Medulla oblongata (tissue), 1 donor: Measurements from ENCODE around the gene IQUB.
A peak's percentile ranks its signal among the peaks of the same experiment; 100 is the strongest.
"Not testable (repeated sequence)": the region's sequence is repeated elsewhere in the genome, so short reads cannot be mapped to it uniquely, and the experiment has no call there.

ENCODE experiments used
- DNase-seq: peaks from one replicate; pipeline ENCODE4 v3.0.0-alpha.2; 2015; ENCODE audit errors: extremely low spot score

The IQUB gene

DNA sequence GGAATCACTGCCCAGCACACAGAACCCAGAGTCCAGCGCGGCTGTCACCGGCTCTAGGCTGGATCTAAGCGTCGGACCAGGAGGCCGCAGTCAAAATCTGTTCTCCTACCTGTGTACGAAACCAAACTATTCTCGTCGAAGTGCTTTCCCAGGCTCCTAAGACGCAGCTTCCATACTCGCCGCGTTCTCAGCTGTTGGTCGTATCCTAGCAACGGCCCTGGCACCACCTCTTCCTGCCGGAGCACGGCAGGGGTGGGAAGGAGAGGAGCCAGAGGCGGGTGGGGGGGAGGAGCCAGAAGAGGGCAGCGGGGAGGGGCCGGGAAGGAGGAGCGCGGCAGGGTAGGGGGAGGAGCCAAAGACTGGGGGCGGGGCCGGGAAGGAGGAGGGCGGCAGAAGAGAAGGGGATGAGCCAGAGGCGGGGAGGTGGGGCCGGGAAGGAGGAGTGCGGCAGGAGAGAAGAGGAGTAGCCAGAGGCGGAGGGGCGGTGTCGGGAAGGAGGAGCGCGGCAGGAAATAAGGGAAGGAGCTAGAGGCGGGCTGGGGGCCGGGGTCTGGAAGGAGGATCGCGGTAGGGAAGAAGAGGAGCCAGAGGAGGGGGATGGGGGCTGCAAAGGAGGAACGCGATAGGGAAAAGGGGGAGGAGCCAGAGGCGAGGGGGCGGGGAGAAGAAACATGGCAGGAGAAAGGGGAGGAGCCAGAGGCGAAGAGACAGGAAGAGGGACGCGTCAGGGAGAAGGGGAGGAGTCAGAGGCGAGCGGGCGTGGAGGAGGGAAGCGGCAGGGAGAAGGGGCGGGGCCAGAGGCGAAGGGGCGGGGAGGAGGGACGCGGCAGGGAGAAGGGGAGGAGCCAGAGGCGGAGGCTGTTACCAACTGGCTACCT lies at the start of gene IQUB:
TSS of gene IQUB (minus strand) at position 213 of the 878 bp plus-strand sequence. CDS start 22,255 bp downstream, outside the sequence.
- peak; percentile 99 for DNase-seq

DNA sequence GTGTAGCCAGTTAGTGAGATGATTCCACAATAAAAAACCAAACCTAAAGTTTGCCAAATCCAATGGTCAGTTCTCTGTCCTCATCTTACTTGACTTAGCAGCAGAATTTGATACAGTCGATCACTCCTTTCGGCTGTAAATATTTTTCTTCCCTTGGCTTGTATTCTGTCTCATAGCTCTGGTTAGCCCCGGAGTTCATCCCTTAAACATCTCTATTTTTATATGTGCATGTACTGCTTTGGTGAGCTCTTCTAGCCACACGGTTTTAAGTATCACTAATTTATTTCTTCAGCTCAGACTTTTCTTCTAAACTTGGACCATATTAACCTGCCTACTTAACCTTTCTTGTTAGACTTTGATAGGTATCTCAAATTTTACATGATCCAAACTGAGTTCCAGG lies 49.4 kb upstream of the IQUB start:
- DNase-seq: no peak

DNA sequence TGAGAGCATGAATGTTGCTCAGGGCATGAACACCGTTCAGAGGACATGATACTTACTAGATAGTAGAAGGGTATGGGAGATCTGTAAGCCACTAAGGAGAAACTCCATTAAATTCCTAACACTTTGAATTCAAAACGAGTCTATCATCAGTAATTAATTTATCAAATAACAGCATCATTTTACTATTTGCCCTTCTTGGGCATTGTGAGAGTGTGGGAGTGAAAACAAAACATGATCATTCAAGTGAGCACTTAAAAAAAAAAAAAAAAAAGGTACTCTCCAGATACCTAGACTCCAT lies 46.7 kb upstream of the IQUB start:
- no peak for DNase-seq

GRCh38 chr7:123580406-123581161 lies 46.2 kb upstream of the IQUB start:
- peak; percentile 29 for DNase-seq

GRCh38 chr7:123579416-123579815 lies 45.0 kb upstream of the IQUB start:
- DNase-seq: no peak

DNA sequence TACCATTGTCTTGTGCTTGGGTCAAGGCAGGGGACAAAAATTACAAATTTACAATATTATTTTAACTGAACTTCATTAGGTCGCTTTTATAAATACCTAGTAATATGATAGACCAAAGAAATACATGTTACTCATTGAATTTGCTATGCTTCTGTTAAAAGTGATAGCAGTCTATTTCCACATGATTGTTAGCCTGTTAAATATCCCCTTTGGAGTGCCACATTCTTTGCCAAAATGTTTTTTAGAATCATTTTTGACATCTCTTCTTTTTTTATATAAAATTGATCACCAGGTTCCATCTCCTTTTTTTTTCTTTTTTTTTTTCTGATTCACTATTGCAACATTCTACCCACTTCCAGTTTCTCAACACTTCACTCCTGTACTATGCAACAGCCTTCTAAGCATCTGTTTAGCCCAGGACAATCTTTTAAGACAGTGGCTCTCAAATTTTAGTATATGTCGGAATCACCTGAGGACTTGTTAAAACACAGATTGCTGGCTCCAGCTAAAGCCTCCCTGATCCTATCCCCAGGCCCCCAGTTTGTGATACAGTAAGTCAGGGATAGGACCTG lies 39.6 kb upstream of the IQUB start:
- DNase-seq: no peak

GRCh38 chr7:123573341-123573740 lies 38.9 kb upstream of the IQUB start:
- no peak for DNase-seq

DNA sequence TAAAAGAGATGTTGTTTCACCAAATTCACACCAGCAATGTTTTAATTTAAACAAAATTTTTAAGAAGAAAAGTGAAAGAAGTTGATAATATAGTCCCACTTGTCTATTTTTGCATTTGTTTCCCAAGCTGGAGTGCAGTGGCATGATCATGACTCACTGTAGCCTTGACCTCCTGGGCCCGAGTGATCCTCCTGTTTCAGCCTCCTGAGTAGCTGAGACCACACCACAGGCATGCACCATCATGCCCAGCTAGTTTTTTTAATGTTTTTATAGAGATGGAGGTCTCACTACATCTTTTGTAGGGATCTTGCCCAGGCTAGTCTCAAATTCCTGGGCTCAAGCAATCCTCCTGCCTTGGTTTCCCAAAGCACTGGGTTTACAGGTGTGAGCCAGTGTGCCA lies 37.3 kb upstream of the IQUB start:
- no peak for DNase-seq

DNA sequence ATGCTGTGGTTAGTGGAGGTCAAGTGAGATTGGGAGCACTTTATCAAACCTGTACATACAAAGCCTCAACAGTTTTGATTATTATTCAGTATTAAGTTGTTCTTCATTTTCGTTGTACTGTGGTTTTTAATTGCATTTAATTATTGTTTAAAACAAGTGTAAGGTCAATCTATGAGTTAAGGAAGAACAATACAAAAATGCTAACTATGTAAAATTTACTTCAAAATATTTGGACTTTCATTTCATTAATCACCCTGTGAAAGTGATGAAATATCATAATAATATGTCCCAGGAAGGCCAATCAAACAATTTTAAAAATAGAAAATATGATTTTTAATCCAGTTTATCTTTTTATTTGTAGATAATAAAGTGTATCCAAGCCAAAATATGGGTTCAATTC lies 36.8 kb upstream of the IQUB start:
- DNase-seq: no peak

DNA sequence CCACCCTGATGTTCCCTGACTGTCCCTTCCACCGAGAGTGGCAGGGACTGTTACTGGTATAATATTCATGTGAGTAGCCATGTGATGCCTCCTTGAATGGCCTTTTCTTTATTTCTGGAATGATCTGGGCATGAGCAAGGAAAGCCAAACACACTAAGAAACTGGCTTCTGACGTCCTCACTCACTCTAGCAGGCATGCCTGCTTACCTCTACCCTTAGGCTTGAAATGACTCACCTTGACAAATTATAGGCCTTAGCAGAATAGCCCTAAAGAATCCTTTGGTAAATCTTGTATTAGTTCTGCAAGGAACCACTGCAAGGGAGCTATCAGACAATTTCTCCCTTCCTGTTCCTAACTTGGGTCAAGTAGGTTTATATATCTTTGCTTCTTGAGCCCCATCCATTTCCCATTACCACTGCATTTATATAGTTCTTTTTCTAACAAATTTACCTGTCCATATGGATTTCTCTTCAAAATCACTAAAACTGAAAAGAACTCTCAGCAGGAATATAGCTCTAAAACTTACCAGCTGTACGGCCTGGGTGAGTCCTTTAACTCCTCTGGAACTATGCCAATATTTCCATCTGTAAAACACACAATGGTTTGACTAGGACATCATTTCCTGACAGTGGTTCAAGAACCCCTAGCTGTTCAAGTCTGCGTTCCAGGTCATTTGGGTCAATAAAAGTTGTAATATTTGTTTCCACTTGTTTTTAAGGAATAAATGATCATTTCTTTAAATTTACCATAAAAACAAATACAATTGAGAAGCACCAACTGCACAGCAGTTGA lies 36.2 kb upstream of the IQUB start:
- DNase-seq: no peak

DNA sequence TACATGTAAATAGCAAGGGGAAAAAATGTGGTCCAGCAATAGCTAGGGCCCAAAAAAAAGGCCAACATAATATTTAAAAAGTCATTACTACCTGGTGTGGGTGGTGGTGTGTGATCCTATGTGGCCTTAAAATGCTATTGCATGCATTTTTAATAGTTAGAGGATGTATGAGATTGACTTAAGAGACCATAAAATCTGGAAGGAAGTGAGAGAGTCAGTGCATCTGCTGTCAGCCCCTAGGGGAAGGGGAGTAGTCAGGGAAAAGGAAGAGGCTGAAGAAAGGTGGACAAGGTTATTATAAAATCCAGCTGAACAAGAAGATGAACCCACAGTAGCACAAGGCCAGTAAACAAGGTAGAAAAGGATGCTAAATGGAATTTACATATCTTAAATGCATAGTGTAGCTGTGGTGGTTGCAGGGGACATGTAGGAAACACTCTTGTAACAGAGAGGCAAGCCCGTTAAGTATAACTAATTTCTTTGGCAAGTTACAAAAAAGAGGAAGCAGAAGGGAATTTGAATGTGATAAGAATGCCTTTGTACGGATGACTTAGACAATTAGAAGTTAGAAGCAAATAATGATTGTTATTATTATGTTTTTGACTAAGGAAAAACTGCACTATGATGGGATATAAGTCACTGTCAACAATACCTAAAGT lies 35.1 kb upstream of the IQUB start:
- DNase-seq: no peak

DNA sequence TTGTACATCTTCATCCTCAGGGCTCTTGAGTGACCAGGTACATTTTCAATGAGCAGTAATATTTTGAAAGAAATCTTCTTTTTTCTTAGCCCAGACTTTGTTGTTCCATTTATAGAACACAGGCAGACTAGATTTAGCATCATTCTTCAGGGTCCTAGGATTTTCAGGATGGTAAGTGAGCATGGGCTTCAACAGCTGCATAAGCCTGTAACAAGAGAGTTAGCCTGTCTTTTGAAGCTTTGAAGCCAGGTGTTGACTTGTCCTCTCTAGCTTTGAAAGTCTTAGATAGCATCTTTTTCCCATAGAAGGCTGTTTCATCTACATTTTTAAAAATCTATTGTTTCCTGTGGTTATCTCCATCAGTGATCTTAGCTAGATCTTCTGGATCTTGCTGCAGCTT lies 27.7 kb upstream of the IQUB start:
- DNase-seq: no peak

DNA sequence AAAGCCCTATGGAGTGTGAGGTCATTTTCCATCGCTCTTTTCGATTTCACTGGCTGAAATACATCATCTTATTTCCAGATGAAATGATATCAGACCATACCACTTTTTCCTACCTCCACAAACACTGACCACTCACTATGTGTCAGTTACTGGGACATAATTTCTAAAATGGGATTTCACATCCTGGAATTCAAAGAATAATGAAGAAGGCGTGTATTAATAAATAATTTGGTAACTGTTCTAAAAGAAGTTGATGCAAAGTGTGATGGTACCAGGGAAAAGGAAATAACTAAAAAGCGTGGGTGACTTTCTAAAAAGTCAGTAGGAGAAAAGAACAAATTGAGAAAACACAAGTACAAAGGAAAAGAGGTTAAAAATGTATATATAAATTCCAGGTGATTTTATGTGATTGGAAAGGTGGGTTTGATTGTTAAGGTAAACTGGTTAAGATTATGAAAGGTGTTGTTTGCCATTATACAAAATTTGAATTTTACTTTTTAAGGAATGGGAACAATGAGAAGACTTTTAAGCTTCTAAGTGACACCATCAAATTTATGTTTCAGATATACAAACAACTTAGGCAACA lies 24.0 kb upstream of the IQUB start:
- DNase-seq: no peak

DNA sequence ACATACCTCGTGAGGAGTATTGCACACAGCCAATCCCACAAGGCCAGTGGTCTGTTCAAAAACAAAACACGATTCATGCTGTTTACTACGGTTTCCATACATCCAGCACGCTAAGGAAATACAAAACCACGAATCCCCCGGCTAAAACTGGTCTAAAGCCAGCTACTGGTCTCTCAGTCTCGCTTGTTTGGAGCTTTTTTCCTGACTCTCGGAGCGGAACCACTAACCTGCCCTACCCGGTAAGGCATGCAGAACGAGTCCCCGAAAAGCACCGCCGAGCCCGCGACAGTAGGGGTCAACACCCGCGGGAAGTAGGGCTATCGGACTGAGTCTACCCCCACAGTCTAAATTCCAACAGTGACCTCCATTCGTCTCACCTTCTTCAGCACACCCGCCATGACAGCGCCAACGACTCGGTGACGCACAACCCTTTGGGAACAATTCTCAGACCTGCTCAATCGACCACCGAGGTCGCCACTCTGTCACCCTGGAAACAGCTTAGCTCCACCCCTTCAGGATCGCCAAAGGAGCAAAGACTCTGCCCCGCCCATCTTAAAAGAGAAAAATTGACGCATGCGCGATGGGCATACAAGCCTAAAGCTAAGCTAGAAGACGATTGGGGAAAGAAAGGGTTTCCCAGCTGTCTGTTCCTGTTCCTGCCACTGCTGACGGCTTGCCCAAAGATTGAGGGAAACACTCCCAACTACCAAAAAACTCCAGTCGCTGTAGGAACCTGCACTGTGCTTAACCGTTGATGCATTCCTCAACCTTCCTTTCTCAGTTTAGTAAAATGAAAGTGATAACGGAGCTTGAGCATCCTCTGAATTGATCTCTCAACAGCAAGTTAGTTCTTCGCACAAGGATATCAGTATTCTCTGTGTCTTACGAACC lies 23.2 kb upstream of the IQUB start, which contains the start of gene NDUFA5:
TSS of gene NDUFA5 (minus strand) at position 421 of the 891 bp plus-strand sequence. CDS start at position 398, 23 bp downstream.
- DNase-seq: peak; percentile 100

GRCh38 chr7:123557016-123557397 lies 22.6 kb upstream of the IQUB start:
- no peak for DNase-seq

GRCh38 chr7:123555484-123555883 lies 21.1 kb upstream of the IQUB start:
- DNase-seq: no peak

DNA sequence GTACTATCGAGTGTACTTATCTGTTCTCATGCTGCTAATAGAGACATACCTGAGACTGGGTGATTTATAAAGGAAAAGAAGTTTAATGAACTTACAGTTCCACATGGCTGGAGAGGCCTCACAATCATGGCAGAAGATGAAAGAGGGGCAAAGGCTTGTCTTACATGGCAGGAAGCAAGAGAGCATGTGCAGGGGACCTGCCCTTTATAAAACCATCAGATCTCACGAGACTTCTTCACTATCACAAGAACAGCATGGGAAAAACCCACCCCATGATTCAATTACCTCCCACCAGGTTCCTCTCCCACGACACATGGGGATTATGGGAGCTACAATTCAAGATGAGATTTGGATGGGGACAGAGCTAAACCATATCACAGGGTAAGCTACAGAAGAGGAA lies 18.8 kb upstream of the IQUB start:
- DNase-seq: no peak

DNA sequence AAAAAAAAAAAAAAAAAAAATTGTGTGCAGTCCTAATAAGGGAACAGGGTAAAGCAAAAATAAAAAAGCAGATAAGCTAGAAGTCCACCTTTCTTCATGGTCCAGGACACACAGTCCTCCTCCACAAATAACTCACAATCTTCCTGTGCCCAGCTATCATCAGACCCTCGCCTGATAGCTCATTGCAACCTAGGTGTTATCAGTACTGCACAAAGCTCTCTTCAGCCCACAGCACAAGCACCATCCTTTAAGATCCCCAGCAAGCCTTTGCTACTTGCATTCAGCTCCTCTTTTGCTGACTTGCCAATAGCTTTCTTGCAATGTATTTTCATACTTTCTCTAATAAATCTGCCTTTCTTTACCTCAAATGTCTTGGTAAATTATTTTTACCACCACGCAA lies 18.2 kb upstream of the IQUB start:
- DNase-seq: no peak

DNA sequence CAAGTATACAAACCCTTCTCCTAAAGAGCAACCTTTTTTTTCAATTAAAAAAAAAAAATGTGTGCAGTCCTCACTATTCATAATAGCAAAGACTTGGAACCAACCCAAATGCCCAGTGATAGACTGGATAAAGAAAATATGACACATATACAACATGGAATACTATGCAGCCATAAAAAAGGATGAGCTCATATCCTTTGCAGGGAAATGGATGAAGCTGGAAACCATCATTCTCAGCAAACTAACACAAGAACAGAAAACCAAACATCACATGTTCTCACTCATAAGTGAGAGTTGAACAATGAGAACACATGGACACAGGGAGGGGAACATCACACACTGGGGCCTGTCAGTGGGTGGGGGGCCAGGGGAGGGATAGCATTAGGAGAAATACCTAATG lies 17.7 kb upstream of the IQUB start:
- not testable (repeated sequence) for DNase-seq

DNA sequence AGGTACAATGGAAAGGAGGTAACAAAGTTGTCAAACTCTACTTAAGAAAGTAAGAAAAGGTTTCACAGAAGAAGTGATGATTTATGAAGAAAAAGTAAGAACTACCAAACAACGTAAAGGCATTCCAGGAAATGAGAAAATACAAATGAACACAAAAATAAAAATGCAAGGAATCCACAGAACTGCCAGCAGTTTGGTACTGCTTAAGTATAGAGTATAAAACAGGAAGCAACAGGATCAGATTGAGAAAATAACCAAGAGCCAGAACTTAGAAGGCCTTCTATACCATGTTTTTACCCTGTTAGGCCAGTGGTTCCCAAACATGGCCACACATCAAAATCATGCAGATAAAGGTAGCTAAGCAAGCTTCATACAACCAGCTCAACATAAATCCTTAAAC lies 14.0 kb upstream of the IQUB start:
- no peak for DNase-seq
